GM23338 (cell line): ENCODE measurements around the gene SORCS2. TPM values are rescaled to one million over a fixed set of nuclear protein-coding genes. Genes with fewer than 3 reads are reported as not detected.

ENCODE experiments used
- ATAC-seq: fragments of 200-7000 bp; cut with Tn5 transposase; 3 replicates; pipeline ENCODE4 v1.9.1; 2020
- DNase-seq: peaks from one replicate; pipeline ENCODE4 v3.0.0-alpha.2; 2015; ENCODE audit warnings: low spot score
- H2AFZ ChIP-seq: fragments of 200-600 bp; sonication (generic); 2 replicates; pipeline ENCODE4 v1.8.0; 2016; ENCODE audit warnings: antibody characterized with exemption, mild to moderate bottlenecking, moderate library complexity
- H3F3A ChIP-seq: fragments of 200-600 bp; sonication (generic); replicated peaks from 2 replicates; pipeline ENCODE4 v1.8.0; 2017; ENCODE audit warnings: antibody characterized with exemption, mixed run types, low read depth
- H3K27ac ChIP-seq: fragments of 200-600 bp; sonication (generic); 2 replicates; pipeline ENCODE4 v1.6.1; 2016; ENCODE audit warnings: low read depth
- H3K27me3 ChIP-seq: fragments of 200-600 bp; sonication (generic); 2 replicates; pipeline ENCODE4 v1.8.0; 2016; ENCODE audit warnings: mild to moderate bottlenecking, mixed run types, moderate library complexity; ENCODE audit not compliant: insufficient read depth
- H3K36me3 ChIP-seq: fragments of 200-600 bp; sonication (generic); 2 replicates; pipeline ENCODE4 v1.8.0; 2016; ENCODE audit warnings: mild to moderate bottlenecking; ENCODE audit not compliant: insufficient read depth
- H3K4me1 ChIP-seq: fragments of 200-600 bp; sonication (generic); 2 replicates; pipeline ENCODE4 v1.8.0; 2016; ENCODE audit warnings: mild to moderate bottlenecking, moderate library complexity; ENCODE audit not compliant: insufficient read depth
- H3K4me2 ChIP-seq: fragments of 200-600 bp; sonication (generic); 2 replicates; pipeline ENCODE4 v1.7.1; 2017; ENCODE audit warnings: mixed run types
- H3K4me3 ChIP-seq: fragments of 200-600 bp; sonication (generic); 2 replicates; pipeline ENCODE4 v1.6.1; 2016; ENCODE audit warnings: mixed run types
- H3K79me2 ChIP-seq: fragments of 200-600 bp; sonication (generic); replicated peaks from 2 replicates; pipeline ENCODE4 v1.8.0; 2017; ENCODE audit warnings: mild to moderate bottlenecking; ENCODE audit not compliant: insufficient read depth
- H3K9me2 ChIP-seq: fragments of 200-600 bp; sonication (generic); 2 replicates; pipeline ENCODE4 v1.8.0; 2017; ENCODE audit not compliant: insufficient read depth
- H4K20me1 ChIP-seq: fragments of 200-600 bp; sonication (generic); replicated peaks from 2 replicates; pipeline ENCODE4 v1.8.0; 2017; ENCODE audit warnings: mild to moderate bottlenecking; ENCODE audit not compliant: insufficient read depth
- H3K27ac Mint-ChIP-seq: 2 replicates; pipeline ENCODE4 v1.8.0; 2020; ENCODE audit warnings: inconsistent platforms, mild to moderate bottlenecking, moderate library complexity, mixed read lengths
- H3K27me3 Mint-ChIP-seq: 3 replicates; pipeline ENCODE4 v1.8.0; 2022; ENCODE audit warnings: low read depth, mild to moderate bottlenecking, moderate library complexity, mixed read lengths, inconsistent platforms; ENCODE audit not compliant: insufficient read depth, poor library complexity
- H3K36me3 Mint-ChIP-seq: 3 replicates; pipeline ENCODE4 v1.8.0; 2021; ENCODE audit warnings: low read depth, mild to moderate bottlenecking, inconsistent platforms, moderate library complexity, mixed read lengths
- H3K4me1 Mint-ChIP-seq: 3 replicates; pipeline ENCODE4 v1.8.0; 2020; ENCODE audit warnings: mild to moderate bottlenecking, inconsistent platforms, mixed read lengths
- H3K4me3 Mint-ChIP-seq: 3 replicates; pipeline ENCODE4 v1.8.0; 2021; ENCODE audit warnings: moderate library complexity, mild to moderate bottlenecking, inconsistent platforms, mixed read lengths
- H3K9me3 Mint-ChIP-seq: 3 replicates; pipeline ENCODE4 v1.8.0; 2020; ENCODE audit warnings: moderate library complexity, mild to moderate bottlenecking, inconsistent platforms, mixed read lengths
- CREB1 ChIP-seq: fragments of 250-450 bp; sonication (Bioruptor Pico); IDR thresholded peaks from 2 replicates; pipeline ENCODE4 v1.5.0; 2020; ENCODE audit warnings: low read depth, mild to moderate bottlenecking, moderate library complexity
- CTCF ChIP-seq, 2 experiments: fragments of 200-600 bp in 1 of 2; sonication (generic) in 1 of 2; conservative IDR thresholded peaks; 2 replicates each; pipeline versions ENCODE4 v1.5.1 to v1.6.1; 2016 to 2017; ENCODE audit warnings: antibody characterized with exemption in 2 of 2, low read depth in 2 of 2, mild to moderate bottlenecking in 2 of 2, moderate library complexity in 1 of 2
- ETS1 ChIP-seq: IDR thresholded peaks from 2 replicates; pipeline ENCODE4 v1.6.1; 2016; ENCODE audit warnings: antibody characterized with exemption
- EZH2 ChIP-seq: fragments of 200-600 bp; sonication (generic); IDR thresholded peaks from one replicate; pipeline ENCODE4 v1.8.0; 2017; ENCODE audit warnings: antibody characterized with exemption, mild to moderate bottlenecking, low read depth; ENCODE audit not compliant: unreplicated experiment
- EZH2phosphoT487 ChIP-seq: fragments of 200-600 bp; sonication (generic); IDR thresholded peaks from one replicate; pipeline ENCODE4 v1.8.1; 2018; ENCODE audit warnings: antibody characterized with exemption; ENCODE audit not compliant: unreplicated experiment
- POLR2AphosphoS5 ChIP-seq: IDR thresholded peaks from 2 replicates; pipeline ENCODE4 v1.6.1; 2016; ENCODE audit warnings: antibody characterized with exemption, low read depth
- REST ChIP-seq: IDR thresholded peaks from one replicate; pipeline ENCODE4 v1.6.1; 2018; ENCODE audit warnings: antibody characterized with exemption; ENCODE audit not compliant: unreplicated experiment
- STAT1 ChIP-seq: IDR thresholded peaks from one replicate; pipeline ENCODE4 v1.6.1; 2016; ENCODE audit warnings: antibody characterized with exemption; ENCODE audit not compliant: unreplicated experiment
- ZNF114 ChIP-seq: fragments of 250-450 bp; sonication (Bioruptor Pico); IDR thresholded peaks from 2 replicates; pipeline ENCODE4 v1.5.0; 2020; ENCODE audit warnings: mild to moderate bottlenecking, moderate library complexity
- polyA plus RNA-seq: library from polyadenylated mRNA; unstranded; fragments of >200 nt; fragmentation: Nextera tagmentation; extraction: Ambion mirVana; gene quantifications from 2 replicates; pipeline ENCODE4 v1.2.1, GENCODE V29; 2016
- total RNA-seq: library from RNA; depleted of rRNA; stranded (reverse); fragments of >200 nt; shearing (Covaris generic); gene quantifications from 2 replicates; pipeline ENCODE4 v1.2.3, GENCODE V29; 2014

SORCS2 gene
- total and polyA plus RNA-seq, 2 experiments from 2014 or later: 0.47 to 2.4 TPM

- Histone ChIP-seq H3K27me3 (no peaks in the 10 kb centered on the region), H3K27ac (no peak overlapping the region), H2AFZ (no peak overlapping the region; the same call in 1 of the 2 replicates), H4K20me1 (no peaks in the 10 kb centered on the region), H3K79me2 (no peaks in the 10 kb centered on the region), H3K9me2 (no peaks in the 10 kb centered on the region), H3F3A (no peaks in the 10 kb centered on the region), H3K4me2 (no peak overlapping the region), H3K4me1 (no peaks in the 10 kb centered on the region), H3K4me3 (no peak overlapping the region), H3K36me3 (no peaks in the 10 kb centered on the region)
- peak; percentile 41 to 48 for TF ChIP-seq CTCF (conservative IDR thresholded peaks at IDR 0.05; ENCODE audit: low read depth in 2 of 2)
- no peak for TF ChIP-seq ETS1
- peak; percentile 95 for ATAC-seq
- Mint-ChIP-seq H3K9me3 (no peaks in the 10 kb centered on the region), H3K36me3 (no peaks in the 10 kb centered on the region), H3K4me3 (no peak overlapping the region), H3K27me3 (peaks cover 20% of the 10 kb centered on the region), H3K27ac (no peak overlapping the region), H3K4me1 (peaks cover 3% of the 10 kb centered on the region; the same call in 2 of the 3 replicates)
- DNase-seq: peak; percentile 73
Measured at GRCh38 chr4:7156761-7157488, 35.4 kb upstream of the SORCS2 start.

- no peaks in the 10 kb centered on the region for H3K9me2 ChIP-seq
- Mint-ChIP-seq H3K27me3 (peaks cover 20% of the 10 kb centered on the region), H3K4me3 (no peak overlapping the region), H3K9me3 (no peaks in the 10 kb centered on the region), H3K27ac (no peak overlapping the region), H3K36me3 (no peaks in the 10 kb centered on the region), H3K4me1 (peaks cover 3% of the 10 kb centered on the region; the same call in 2 of the 3 replicates)
- H3K4me2 ChIP-seq: no peak overlapping the region
- no peaks in the 10 kb centered on the region for H3K27me3 ChIP-seq
- no peaks in the 10 kb centered on the region for H3K36me3 ChIP-seq
- TF ChIP-seq EZH2 (no peak), ZNF114 (CRISPR knock-in tag) (no peak)
- no peak overlapping the region for H2AFZ ChIP-seq
- H3K4me3 ChIP-seq: no peak overlapping the region
- ATAC-seq: no peak
- no peaks in the 10 kb centered on the region for H3K4me1 ChIP-seq
- no peaks in the 10 kb centered on the region for H3K79me2 ChIP-seq
- no peaks in the 10 kb centered on the region for H3F3A ChIP-seq
- no peak overlapping the region for H3K27ac ChIP-seq
- H4K20me1 ChIP-seq: no peaks in the 10 kb centered on the region
- no peak for DNase-seq
Measured at GRCh38 chr4:7157666-7158065, 34.7 kb upstream of the SORCS2 start.

DNA sequence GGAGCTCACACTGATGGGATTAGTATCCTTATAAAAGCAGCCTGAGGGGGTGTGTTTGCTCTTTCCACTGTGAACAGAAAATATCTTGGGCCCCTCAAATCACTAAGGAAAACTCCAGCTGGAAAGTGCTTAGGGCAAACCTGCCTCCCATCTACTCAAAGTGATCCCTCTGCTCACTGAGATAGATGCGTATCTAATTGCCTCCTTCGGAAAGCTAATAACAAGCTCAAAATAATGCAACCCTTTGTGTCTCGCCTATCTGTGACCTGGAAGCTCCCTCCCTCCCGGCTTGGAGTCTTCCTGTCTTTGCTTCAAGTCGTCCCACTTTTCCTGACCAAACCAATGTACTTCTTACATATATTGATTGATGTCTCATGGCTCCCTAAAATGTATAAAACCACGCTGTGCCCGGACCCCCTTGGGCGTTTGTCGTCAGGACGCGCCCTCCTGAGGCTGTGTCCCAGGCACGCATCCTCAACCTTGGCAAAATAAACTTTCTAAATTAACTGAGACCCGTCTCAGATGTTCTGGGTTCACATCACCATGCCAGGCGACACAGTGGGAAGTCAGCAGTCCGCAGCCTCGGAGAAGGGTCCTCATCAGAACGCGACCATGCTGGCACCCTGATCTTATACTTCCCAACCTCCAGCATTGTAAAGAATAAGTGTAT is 34.1 kb upstream of the SORCS2 start:
- no peak for DNase-seq
- H3F3A ChIP-seq: no peaks in the 10 kb centered on the region
- peaks cover 3% of the 10 kb centered on the region; the same call in 2 of the 3 replicates for H3K4me1 Mint-ChIP-seq
- TF ChIP-seq POLR2AphosphoS5: no peak
- no peak for TF ChIP-seq CREB1 (CRISPR knock-in tag)
- TF ChIP-seq EZH2phosphoT487: no peak
- TF ChIP-seq REST: no peak
- no peak for TF ChIP-seq STAT1
- no peak for TF ChIP-seq EZH2

More for the DNA sequence above, 34.1 kb upstream of the SORCS2 start:
- H2AFZ ChIP-seq: no peak overlapping the region
- no peaks in the 10 kb centered on the region for H3K79me2 ChIP-seq
- no peaks in the 10 kb centered on the region for H3K27me3 ChIP-seq
- H3K27ac ChIP-seq: no peak overlapping the region
- H3K9me3 Mint-ChIP-seq: no peaks in the 10 kb centered on the region
- no peaks in the 10 kb centered on the region for H3K36me3 Mint-ChIP-seq
- no peaks in the 10 kb centered on the region for H4K20me1 ChIP-seq
- H3K4me1 ChIP-seq: no peaks in the 10 kb centered on the region
- no peak overlapping the region for H3K4me3 Mint-ChIP-seq
- no peak overlapping the region for H3K27ac Mint-ChIP-seq
- H3K4me3 ChIP-seq: no peak overlapping the region
- H3K27me3 Mint-ChIP-seq: peaks cover 20% of the 10 kb centered on the region
- no peaks in the 10 kb centered on the region for H3K36me3 ChIP-seq
- ATAC-seq: no peak
- H3K4me2 ChIP-seq: no peak overlapping the region
- H3K9me2 ChIP-seq: no peaks in the 10 kb centered on the region
